Ishikawa (cell line): ENCODE measurements around the gene NPSR1.
A peak's percentile ranks its signal among the peaks of the same experiment; 100 is the strongest.

Source experiments
- CEBPB ChIP-seq: IDR thresholded peaks from 2 replicates; pipeline ENCODE4 v1.6.1; 2012
- CREB1 ChIP-seq: IDR thresholded peaks from 2 replicates; pipeline ENCODE4 v1.6.1; 2012; ENCODE audit warnings: low read depth
- EGR1 ChIP-seq: IDR thresholded peaks from 2 replicates; pipeline ENCODE4 v1.6.1; 2012
- EP300 ChIP-seq: IDR thresholded peaks from 2 replicates; pipeline ENCODE4 v1.6.1; 2012; ENCODE audit warnings: borderline replicate concordance
- FOXM1 ChIP-seq: IDR thresholded peaks from 2 replicates; pipeline ENCODE4 v1.6.1; 2012; ENCODE audit warnings: low read depth, borderline replicate concordance
- MAX ChIP-seq: IDR thresholded peaks from 2 replicates; pipeline ENCODE4 v1.6.1; 2012
- NFIC ChIP-seq: IDR thresholded peaks from 2 replicates; pipeline ENCODE4 v1.6.1; 2012
- RAD21 ChIP-seq: IDR thresholded peaks from 2 replicates; pipeline ENCODE4 v1.6.1; 2012; ENCODE audit warnings: low read depth
- REST ChIP-seq: IDR thresholded peaks from 2 replicates; pipeline ENCODE4 v1.6.1; 2012; ENCODE audit warnings: low read depth, mild to moderate bottlenecking
- TAF1 ChIP-seq: IDR thresholded peaks from 2 replicates; pipeline ENCODE4 v1.6.1; 2012; ENCODE audit warnings: low read depth, mild to moderate bottlenecking
- TCF12 ChIP-seq: IDR thresholded peaks from 2 replicates; pipeline ENCODE4 v1.6.1; 2012; ENCODE audit warnings: low read depth
- TEAD4 ChIP-seq: IDR thresholded peaks from 2 replicates; pipeline ENCODE4 v1.6.1; 2012
- USF1 ChIP-seq: IDR thresholded peaks from 2 replicates; pipeline ENCODE4 v1.6.1; 2012
- YY1 ChIP-seq: IDR thresholded peaks from 2 replicates; pipeline ENCODE4 v1.6.1; 2012; ENCODE audit warnings: low read depth
- ZBTB7A ChIP-seq: IDR thresholded peaks from 2 replicates; pipeline ENCODE4 v1.6.1; 2012; ENCODE audit warnings: low read depth

The NPSR1 gene

GRCh38 chr7:34850681-34851080 is 192.7 kb downstream of the NPSR1 start:
- TF ChIP-seq ZBTB7A (no peak), CEBPB (no peak), REST (no peak), CREB1 (no peak), RAD21 (no peak), TAF1 (no peak), USF1 (no peak), TEAD4 (no peak)

- TF ChIP-seq RAD21 (no peak), FOXM1 (no peak), MAX (no peak), TAF1 (no peak), YY1 (no peak), NFIC (no peak), TEAD4 (no peak), ZBTB7A (no peak), EP300 (no peak), REST (no peak), EGR1 (no peak), CREB1 (no peak), TCF12 (no peak), CEBPB (no peak), USF1 (no peak)
Observed at GRCh38 chr7:34851431-34851830, 193.4 kb downstream of the NPSR1 start.

- no peak for TF ChIP-seq MAX
- no peak for TF ChIP-seq TCF12
- no peak for TF ChIP-seq NFIC
- TF ChIP-seq RAD21 = no peak
- TF ChIP-seq TEAD4 = no peak
- no peak for TF ChIP-seq CREB1
- no peak for TF ChIP-seq ZBTB7A
- TF ChIP-seq TAF1 = no peak
- TF ChIP-seq FOXM1 = no peak
- TF ChIP-seq USF1 = no peak
- TF ChIP-seq CEBPB = no peak
- no peak for TF ChIP-seq YY1
Observed at GRCh38 chr7:34869057-34869456, 211.0 kb downstream of the NPSR1 start.

GRCh38 chr7:34874329-34874728 is 216.3 kb downstream of the NPSR1 start:
- TF ChIP-seq CEBPB = peak; percentile 16; the same call in 1 of the 2 replicates

- TF ChIP-seq CREB1 (no peak), TCF12 (no peak), TEAD4 (no peak), YY1 (no peak), REST (no peak), USF1 (no peak)
Observed at GRCh38 chr7:34875481-34875880, 217.5 kb downstream of the NPSR1 start.
